NCI-H2196 treated with DMSO at 0.1 percent for 48 hours (cell line): Measurements from ENCODE around the gene MMP25.
"Not testable (repeated sequence)": the region's sequence is repeated elsewhere in the genome, so short reads cannot be mapped to it uniquely, and the experiment has no call there.

Experiments used
- DNase-seq: peaks from one replicate; lab custom pipeline; 2025; ENCODE audit not compliant: unreplicated experiment; lab: John Stamatoyannopoulos, UW

MMP25 gene

GRCh38 chr16:3054965-3055733 is 8.8 kb downstream of the MMP25 start:
- DNase-seq, result no peak

GRCh38 chr16:3055734-3056115 is 9.4 kb downstream of the MMP25 start:
- not testable (repeated sequence) for DNase-seq

GRCh38 chr16:3056336-3057180 is 10.2 kb downstream of the MMP25 start:
- DNase-seq, result no peak

DNA sequence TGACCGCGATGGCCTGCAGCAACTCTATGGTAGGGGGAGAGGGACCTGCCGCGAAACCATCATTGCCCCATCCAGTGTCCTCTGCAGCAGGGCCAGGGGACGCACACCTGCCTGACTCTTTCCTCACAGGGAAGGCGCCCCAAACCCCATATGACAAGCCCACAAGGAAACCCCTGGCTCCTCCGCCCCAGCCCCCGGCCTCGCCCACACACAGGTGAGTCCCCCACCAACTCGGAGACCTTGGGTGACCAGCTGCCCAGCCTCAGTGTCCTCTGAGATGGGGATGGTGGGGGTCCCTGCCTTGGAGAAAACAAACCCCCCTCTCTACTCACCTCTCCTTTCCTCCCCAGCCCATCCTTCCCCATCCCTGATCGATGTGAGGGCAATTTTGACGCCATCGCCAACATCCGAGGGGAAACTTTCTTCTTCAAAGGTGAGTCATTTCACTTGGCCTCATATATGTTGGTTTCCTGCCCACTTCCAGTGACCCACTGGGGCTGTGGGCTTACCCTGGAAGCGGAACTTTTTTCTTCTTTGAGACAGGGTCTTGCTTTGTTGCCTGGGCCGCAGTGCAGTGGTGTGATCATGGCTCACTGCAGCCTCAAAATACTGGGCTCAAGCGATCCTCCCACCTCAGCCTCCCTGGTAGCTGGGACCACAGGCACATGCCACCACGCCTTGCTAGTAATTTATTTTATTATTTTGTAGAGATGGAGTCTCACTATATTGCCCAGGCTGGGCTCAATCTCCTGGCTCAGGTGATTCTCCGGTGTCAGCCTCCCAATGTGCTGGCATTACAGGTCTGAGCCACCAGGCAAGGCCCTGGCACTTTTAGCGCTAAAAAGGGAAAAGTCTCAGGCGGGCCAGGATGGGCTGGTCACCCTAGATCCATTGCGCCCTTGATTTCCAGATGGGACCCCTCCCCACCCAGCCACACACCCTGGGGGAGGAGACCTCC is 11.1 kb downstream of the MMP25 start:
- no peak for DNase-seq

- no peak for DNase-seq
Observed at GRCh38 chr16:3058139-3059030, 12.0 kb downstream of the MMP25 start.

DNA sequence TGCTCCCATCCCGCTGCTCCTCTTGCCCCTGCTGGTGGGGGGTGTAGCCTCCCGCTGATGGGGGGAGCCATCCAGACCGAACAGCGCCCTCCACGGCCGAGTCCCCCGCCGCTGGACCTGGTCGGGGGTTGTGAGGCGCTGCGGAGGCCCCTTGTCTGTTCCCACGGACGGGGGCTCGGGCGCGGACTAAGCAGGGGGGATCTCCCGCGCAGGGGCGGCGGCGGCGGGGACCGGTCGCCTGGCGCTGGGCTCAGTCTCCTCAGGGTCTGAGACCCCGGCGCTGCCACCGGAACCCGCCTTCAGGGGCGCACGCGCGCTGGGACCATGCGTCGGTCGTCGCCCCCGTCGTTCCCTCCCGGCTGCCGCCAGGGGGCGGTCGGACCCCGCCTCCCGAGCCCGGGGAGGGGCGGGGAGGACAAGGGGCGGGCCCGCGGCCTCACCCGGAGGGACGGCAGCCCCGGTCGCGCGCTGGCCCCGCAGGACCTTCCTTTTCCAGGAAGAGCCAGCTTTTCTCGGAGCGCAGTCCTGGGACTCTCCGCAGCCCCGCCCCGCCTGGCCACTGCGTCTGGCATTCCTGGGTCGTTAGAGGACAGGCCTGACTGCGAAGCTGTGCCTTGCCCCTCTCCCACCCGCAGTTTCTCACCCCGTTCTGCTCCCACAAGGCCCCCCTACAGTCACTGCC is 12.8 kb downstream of the MMP25 start:
- peak; percentile 61 for DNase-seq

DNA sequence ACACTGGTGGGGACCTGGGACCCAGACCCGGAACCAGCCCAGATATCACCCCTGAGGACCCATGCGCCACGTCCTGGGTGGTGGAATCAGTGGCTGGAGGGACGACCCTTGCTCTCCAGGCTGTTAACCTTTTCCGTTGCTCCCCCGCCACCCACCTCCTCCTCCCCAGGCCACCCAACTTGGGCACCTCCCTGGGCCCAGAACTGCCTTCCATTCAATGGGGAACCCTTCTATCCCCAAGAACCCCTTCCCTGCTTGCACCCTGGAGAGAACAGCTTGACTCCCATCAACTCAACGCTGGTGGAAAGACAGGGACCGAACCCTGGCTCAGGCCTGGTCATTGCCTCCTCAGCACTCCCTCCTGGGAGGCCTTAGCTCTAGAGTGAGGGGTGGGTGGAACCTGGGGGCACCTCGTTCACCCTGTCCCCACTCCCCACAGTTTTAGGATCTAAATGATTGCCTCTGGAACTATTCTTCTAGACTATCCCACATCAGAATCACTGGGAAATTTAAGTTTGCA is 13.4 kb downstream of the MMP25 start:
- DNase-seq, result no peak

DNA sequence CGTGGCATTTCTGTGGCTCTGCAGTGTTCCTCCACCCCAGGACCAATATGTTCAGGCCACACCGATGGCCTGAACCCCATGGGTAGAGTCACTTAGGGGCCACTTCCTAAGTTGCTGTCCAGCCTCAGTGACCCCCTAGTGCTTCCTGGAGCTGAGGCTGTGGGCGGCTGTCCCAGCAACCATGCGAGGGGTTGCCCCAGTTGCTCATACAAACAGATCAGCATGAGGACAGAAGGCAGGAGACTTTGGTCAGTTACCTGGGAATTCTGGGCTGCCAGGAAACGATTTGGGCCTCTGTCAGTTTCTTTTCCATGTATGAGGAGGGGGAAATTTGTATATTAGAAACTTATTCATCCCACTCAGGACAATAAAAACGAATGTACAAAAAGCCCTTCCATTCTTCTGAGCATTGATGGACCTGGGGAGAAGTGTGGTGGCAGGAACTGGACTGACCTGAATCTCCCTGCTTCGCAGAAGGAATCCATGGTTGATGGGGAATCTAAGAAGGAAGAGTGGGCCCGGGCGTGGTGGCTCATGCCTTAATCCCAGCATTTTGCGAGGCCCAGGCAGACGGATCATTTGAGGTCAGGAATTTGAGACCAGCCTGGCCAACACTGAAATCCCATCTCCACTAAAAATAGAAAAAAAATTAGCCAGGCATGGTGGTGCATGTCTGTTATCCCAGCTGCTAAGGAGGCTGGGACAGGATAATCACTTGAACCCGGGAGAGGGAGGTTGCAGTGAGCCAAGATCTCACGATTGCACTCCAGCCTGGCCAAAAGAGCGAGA is 14.2 kb downstream of the MMP25 start:
- no peak for DNase-seq

- no peak for DNase-seq
Observed at GRCh38 chr16:3062553-3062952, 16.2 kb downstream of the MMP25 start.

GRCh38 chr16:3063625-3064386 is 17.4 kb downstream of the MMP25 start:
- DNase-seq, result no peak

DNA sequence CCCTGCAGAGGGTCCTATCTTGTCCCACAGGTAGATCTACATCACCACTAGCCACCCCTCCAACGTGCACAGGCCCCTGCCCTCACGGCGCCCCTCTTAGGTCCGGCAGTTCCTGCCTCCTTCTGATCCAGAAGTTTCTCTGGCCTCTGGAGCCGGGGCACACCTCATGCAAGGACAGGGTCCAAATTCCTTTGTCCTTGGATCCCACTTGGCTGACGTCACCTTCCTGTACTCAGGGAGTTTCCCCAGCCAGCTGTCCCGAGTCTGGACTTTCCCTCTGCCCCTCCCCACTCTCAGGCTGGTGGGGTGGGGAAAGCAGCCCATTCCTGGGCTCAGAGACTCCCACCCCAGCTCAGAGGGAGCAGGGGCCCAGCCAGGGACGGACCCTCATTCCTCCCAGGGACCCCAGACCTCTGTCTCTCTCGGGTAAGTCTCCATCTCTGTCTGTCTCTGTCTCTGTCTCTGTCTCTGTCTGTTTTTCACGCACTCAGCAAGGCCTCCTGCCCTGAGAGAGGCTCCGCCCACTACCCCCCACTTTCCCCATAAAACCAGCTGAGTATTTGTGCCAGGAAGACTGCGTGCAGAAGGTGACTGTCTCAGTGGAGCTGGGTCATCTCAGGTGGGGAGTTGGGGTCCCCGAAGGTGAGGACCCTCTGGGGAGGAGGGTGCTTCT is 18.8 kb downstream of the MMP25 start, which contains the start of gene IL32:
TSS of gene IL32 (plus strand) at position 572 of the 673 bp plus-strand sequence. CDS start 172 bp downstream, outside the sequence.
- DNase-seq, result no peak

- DNase-seq, result no peak
Observed at GRCh38 chr16:3065742-3066439, 19.5 kb downstream of the MMP25 start.

DNA sequence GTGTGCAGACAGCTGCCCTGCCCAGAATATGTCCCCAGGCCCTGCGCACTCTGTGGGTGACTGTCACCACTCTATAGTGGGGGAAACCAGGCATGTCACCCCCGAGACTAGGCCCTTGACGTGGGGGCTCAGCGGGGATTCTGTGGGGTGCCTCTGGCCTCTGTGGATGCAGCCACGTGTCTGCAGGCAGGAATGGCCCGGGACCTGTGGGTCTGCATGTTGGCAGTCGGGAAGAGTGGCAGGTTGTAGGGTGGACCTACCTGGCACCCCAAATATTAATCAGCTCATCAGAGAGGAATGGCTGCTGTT is 20.0 kb downstream of the MMP25 start:
- DNase-seq, result no peak

GRCh38 chr16:3068487-3068886 is 22.1 kb downstream of the MMP25 start:
- DNase-seq, result no peak

DNA sequence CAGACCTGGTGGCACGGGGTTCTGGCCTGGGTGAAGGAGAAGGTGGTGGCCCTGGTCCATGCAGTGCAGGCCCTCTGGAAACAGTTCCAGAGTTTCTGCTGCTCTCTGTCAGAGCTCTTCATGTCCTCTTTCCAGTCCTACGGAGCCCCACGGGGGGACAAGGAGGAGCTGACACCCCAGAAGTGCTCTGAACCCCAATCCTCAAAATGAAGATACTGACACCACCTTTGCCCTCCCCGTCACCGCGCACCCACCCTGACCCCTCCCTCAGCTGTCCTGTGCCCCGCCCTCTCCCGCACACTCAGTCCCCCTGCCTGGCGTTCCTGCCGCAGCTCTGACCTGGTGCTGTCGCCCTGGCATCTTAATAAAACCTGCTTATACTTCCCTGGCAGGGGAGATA is 22.8 kb downstream of the MMP25 start:
- DNase-seq, result not testable (repeated sequence)

GRCh38 chr16:3070608-3071111 is 24.3 kb downstream of the MMP25 start:
- DNase-seq, result no peak

DNA sequence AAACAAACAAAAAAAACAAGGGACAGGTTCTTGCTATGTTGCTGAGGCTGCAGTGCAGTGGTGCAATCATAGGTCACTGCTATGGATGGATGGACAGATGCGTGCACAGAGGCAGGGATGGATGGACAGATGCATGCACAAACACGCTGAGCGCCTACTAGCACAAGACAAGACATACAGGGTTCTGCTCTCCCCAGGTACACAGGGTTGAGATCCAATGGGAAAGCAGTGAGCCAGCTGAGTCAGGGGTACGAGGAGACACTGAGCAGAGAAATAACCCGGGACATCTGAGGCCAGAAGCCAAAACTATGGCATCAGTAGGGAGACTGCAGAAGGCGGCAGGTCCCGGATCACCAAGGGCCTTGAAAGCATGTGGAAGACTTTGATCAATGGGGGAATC is 25.3 kb downstream of the MMP25 start:
- DNase-seq, result no peak
